Stimulated activated CD8-positive, alpha-beta memory T cell treated with anti-CD3 and anti-CD28 coated beads, Interleukin-2, amount 100 ng/mL, for 48 hours (primary cell): ENCODE data around the gene RDH13.
"Not testable (repeated sequence)": the region's sequence is repeated elsewhere in the genome, so short reads cannot be mapped to it uniquely, and the experiment has no call there.

Source experiments
- DNase-seq, 2 donors: peaks; one replicate each; pipeline ENCODE4 v3.0.0-alpha.2; 2020; ENCODE audit warnings: low read depth in 2 of 2

RDH13 gene

GRCh38 chr19:55044771-55045716 is 17.9 kb downstream of the RDH13 start:
- DNase-seq, result no peak

GRCh38 chr19:55044286-55044685 is 18.7 kb downstream of the RDH13 start:
- DNase-seq, result no peak

- no peak for DNase-seq
Measured at GRCh38 chr19:55042688-55043087, 20.3 kb downstream of the RDH13 start.

- DNase-seq, result no peak
Measured at GRCh38 chr19:55042344-55042678, 20.6 kb downstream of the RDH13 start.

- DNase-seq, result peak; percentile 9 to 23
Measured at GRCh38 chr19:55041627-55042343, 21.2 kb downstream of the RDH13 start.

GRCh38 chr19:55041244-55041626 is 21.7 kb downstream of the RDH13 start:
- DNase-seq, result no peak

- DNase-seq, result not testable (repeated sequence)
Measured at GRCh38 chr19:55040654-55041053, 22.3 kb downstream of the RDH13 start.

GRCh38 chr19:55037603-55038002 is 25.3 kb downstream of the RDH13 start:
- not testable (repeated sequence) for DNase-seq

- DNase-seq, result no peak
Measured at GRCh38 chr19:55036058-55036457, 26.9 kb downstream of the RDH13 start.

GRCh38 chr19:55034751-55035150 is 28.2 kb downstream of the RDH13 start:
- DNase-seq, result no peak

GRCh38 chr19:55032976-55033643 is 29.8 kb downstream of the RDH13 start:
- DNase-seq, result not testable (repeated sequence)

GRCh38 chr19:55032170-55032800 is 30.7 kb downstream of the RDH13 start:
- DNase-seq, result no peak

- DNase-seq, result no peak
Measured at GRCh38 chr19:55031178-55031577, 31.8 kb downstream of the RDH13 start.

GRCh38 chr19:55028757-55029156 is 34.2 kb downstream of the RDH13 start:
- no peak for DNase-seq

GRCh38 chr19:55027472-55028337 is 35.2 kb downstream of the RDH13 start:
- DNase-seq, result no peak

GRCh38 chr19:55027140-55027471 is 35.8 kb downstream of the RDH13 start:
- not testable (repeated sequence) for DNase-seq

- DNase-seq, result no peak
Measured at GRCh38 chr19:55024111-55024510, 38.8 kb downstream of the RDH13 start.

- not testable (repeated sequence) for DNase-seq
Measured at GRCh38 chr19:55020351-55020750, 42.6 kb downstream of the RDH13 start.

- no peak for DNase-seq
Measured at GRCh38 chr19:55018633-55019032, 44.3 kb downstream of the RDH13 start.

- DNase-seq, result no peak
Measured at GRCh38 chr19:55018216-55018615, 44.7 kb downstream of the RDH13 start.

- no peak for DNase-seq
Measured at GRCh38 chr19:55016017-55016416, 46.9 kb downstream of the RDH13 start.
